SK-N-MC (cell line): Measurements from ENCODE around the gene P2RY6.

Experiments
- DNase-seq: peaks from one replicate; pipeline ENCODE4 v3.0.0-alpha.2; 2011; ENCODE audit warnings: low read depth, low spot score
- H3K27ac ChIP-seq: fragments of 200-600 bp; sonication (generic); 2 replicates; pipeline ENCODE4 v1.5.1; 2016; ENCODE audit warnings: mixed run types
- H3K36me3 ChIP-seq: fragments of 200-600 bp; sonication (generic); 2 replicates; pipeline ENCODE4 v1.6.1; 2017; ENCODE audit warnings: antibody characterized with exemption, low read length, mixed read lengths; ENCODE audit not compliant: insufficient read depth
- H3K4me3 ChIP-seq: fragments of 200-600 bp; sonication (generic); 2 replicates; pipeline ENCODE4 v1.5.1; 2016
- H3K9ac ChIP-seq: fragments of 200-600 bp; sonication (generic); 2 replicates; pipeline ENCODE4 v1.8.0; 2017; ENCODE audit warnings: mixed run types, mixed read lengths; ENCODE audit not compliant: insufficient read length
- H3K9me3 ChIP-seq: fragments of 200-600 bp; sonication (generic); 2 replicates; pipeline ENCODE4 v1.6.1; 2017; ENCODE audit warnings: low read depth, mild to moderate bottlenecking, antibody characterized with exemption, low read length, moderate library complexity, mixed read lengths
- EZH2 ChIP-seq: fragments of 200-600 bp; sonication (generic); IDR thresholded peaks from one replicate; pipeline ENCODE4 v1.6.1; 2017; ENCODE audit warnings: antibody characterized with exemption
- FOXP2 ChIP-seq: optimal IDR thresholded peaks from 2 replicates; pipeline ENCODE3; 2011; ENCODE audit warnings: mild to moderate bottlenecking, moderate library complexity; ENCODE audit not compliant: insufficient read depth; ENCODE audit errors: extremely low read length, control extremely low read depth
- POLR2AphosphoS5 ChIP-seq: IDR thresholded peaks from 2 replicates; pipeline ENCODE4 v1.6.1; 2012; ENCODE audit warnings: mild to moderate bottlenecking, low read depth, low read length, borderline replicate concordance

P2RY6 gene

DNA sequence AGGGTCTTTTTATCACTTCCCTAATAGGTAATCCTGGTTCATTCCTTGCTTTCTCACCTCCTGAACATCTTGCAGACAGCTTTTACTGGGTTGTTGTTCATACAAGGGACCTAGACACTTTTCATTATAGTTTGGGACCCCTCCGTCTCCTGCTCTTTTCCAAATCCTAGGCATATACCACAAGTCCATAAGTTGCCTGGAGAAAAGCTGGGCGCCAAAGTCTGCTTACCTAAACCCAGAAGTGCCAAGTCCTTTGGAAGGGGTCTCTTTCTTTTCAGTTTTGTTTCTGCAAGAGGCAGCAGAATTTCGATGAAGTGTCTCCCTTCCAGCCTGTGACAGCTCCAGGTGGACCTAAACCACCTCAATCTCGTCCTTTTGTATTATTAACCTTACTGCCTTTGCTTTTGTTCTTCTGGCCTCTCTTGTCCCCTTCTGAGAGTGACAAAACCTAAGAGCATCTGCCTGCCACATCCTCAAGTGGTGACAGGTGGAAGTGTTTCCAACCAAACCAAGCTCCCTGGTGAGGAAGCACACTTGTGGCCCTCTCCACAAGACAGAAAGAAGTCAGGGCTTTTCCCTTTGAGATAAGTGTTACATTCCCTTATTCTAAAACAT is 19.5 kb upstream of the P2RY6 start:
- no peak for TF ChIP-seq FOXP2
- TF ChIP-seq POLR2AphosphoS5 = no peak
- no peak for TF ChIP-seq EZH2
- Histone ChIP-seq H3K27ac (no peak overlapping the region), H3K9me3 (no peaks in the 10 kb centered on the region), H3K36me3 (no peaks in the 10 kb centered on the region), H3K9ac (no peak overlapping the region), H3K4me3 (no peak overlapping the region)
- DNase-seq = no peak

- no peak for DNase-seq
- Histone ChIP-seq H3K27ac (no peak overlapping the region), H3K4me3 (no peak overlapping the region), H3K36me3 (no peaks in the 10 kb centered on the region), H3K9ac (no peak overlapping the region), H3K9me3 (no peaks in the 10 kb centered on the region)
- TF ChIP-seq POLR2AphosphoS5 (no peak), EZH2 (no peak), FOXP2 (no peak)
These were observed 14.6 kb upstream of the P2RY6 start for GRCh38 chr11:73257342-73258103.

GRCh38 chr11:73258104-73259035 is 13.8 kb upstream of the P2RY6 start:
- Histone ChIP-seq H3K4me3 (no peak overlapping the region), H3K9me3 (no peaks in the 10 kb centered on the region), H3K36me3 (no peaks in the 10 kb centered on the region), H3K27ac (no peak overlapping the region), H3K9ac (no peak overlapping the region)
- TF ChIP-seq POLR2AphosphoS5 (no peak), FOXP2 (no peak), EZH2 (no peak)
- no peak for DNase-seq

DNA sequence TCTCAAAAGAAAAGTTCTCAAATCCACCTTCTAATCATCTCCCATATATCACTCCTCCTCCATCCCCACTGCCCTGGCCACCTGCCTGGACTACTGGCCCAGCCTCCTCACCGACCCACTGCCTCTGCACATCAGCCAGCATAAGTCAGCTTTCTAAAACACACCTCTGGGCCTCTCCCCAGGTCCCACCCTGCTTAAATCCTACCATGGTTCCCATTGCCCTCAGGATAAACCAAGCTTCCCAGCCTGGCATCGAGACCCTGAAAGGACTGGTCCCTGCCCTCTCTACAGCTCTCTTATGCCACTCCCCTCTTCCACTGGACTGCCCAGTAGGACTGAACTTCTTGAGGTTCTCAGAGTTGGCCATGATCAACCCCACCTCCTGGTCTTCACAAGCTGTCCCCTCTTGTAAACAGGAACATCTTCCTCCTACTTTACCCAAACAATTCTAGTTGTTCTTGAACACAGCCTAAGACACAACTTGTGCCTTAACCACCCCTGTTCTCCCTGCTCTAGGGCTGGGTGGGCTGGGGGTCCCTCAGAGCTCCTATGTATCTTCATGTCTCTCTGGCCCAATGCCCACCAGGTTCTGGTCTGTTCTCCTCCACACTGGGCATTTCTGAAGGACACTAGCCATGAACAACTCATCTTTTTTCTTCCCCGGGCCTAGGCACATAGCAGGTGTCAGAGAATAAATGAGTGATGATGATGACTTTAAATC is 12.6 kb upstream of the P2RY6 start:
- no peak overlapping the region for H3K9ac ChIP-seq
- H3K4me3 ChIP-seq = no peak overlapping the region
- H3K27ac ChIP-seq = no peak overlapping the region
- H3K9me3 ChIP-seq = no peaks in the 10 kb centered on the region
- DNase-seq = no peak
- TF ChIP-seq FOXP2 = no peak
- TF ChIP-seq POLR2AphosphoS5 = no peak
- no peaks in the 10 kb centered on the region for H3K36me3 ChIP-seq

GRCh38 chr11:73260127-73260457 is 12.0 kb upstream of the P2RY6 start:
- no peak overlapping the region for H3K9ac ChIP-seq
- no peak overlapping the region for H3K4me3 ChIP-seq
- no peaks in the 10 kb centered on the region for H3K36me3 ChIP-seq
- DNase-seq = no peak
- no peak for TF ChIP-seq EZH2
- TF ChIP-seq POLR2AphosphoS5 = no peak
- TF ChIP-seq FOXP2 = no peak
- H3K27ac ChIP-seq = no peak overlapping the region
- no peaks in the 10 kb centered on the region for H3K9me3 ChIP-seq

DNA sequence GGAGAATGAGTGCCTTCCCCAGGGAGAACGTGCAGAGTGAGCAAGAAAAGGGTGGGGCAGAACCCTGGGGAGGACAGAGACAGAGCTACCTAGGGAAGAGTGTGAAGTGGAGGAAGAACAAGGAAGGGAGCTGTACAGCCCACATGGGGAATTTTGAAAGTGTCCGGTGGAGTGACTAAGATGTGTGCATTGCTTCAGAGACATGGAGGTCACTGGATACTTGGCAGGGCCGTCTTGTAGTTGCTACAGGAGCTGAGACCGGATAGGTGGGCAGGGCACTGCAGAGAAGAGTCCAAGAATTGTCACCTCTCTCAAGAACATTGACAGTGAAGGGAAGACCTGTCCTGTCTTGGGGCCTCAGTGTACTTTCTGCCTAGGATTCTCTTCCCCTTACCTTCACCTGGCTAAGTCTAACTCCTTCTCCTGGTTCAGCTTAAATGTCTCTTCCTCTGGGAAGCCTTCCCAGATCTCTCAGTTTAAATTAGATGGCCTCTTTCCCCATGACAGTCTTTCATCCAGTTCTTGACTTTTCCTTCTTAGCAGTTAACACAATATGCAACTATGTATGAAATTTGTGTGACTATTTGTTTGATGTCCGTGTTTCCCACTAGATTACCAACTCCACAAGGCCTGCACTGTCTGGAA is 9.2 kb upstream of the P2RY6 start:
- no peaks in the 10 kb centered on the region for H3K36me3 ChIP-seq
- DNase-seq = no peak
- H3K9me3 ChIP-seq = no peaks in the 10 kb centered on the region
- no peak overlapping the region for H3K27ac ChIP-seq
- TF ChIP-seq POLR2AphosphoS5 = no peak
- TF ChIP-seq FOXP2 = no peak
- TF ChIP-seq EZH2 = no peak
- H3K4me3 ChIP-seq = no peak overlapping the region
- no peak overlapping the region for H3K9ac ChIP-seq

DNA sequence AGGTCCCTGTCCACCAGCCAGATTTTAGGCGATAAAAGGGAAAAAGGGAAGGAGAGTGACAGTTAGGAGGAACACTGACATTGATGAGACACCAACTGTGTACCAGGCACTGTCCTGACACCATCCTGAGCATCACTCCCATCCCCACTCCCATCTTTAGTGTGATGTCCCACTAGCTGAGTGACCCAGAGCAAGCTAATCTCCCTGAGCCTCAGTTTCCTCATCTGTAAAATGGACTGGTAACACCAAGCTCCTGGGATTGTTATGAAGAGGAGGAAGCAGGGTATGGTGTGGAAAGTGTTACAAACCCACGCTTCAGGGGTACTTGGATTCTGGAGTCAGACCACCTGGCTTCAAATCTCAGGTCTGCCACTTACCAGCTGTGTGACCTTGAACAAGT is 8.5 kb upstream of the P2RY6 start:
- H3K4me3 ChIP-seq = no peak overlapping the region
- H3K9me3 ChIP-seq = no peaks in the 10 kb centered on the region
- H3K36me3 ChIP-seq = no peaks in the 10 kb centered on the region
- no peak overlapping the region for H3K9ac ChIP-seq
- TF ChIP-seq FOXP2 (no peak), POLR2AphosphoS5 (no peak), EZH2 (no peak)
- DNase-seq = no peak
- H3K27ac ChIP-seq = no peak overlapping the region

DNA sequence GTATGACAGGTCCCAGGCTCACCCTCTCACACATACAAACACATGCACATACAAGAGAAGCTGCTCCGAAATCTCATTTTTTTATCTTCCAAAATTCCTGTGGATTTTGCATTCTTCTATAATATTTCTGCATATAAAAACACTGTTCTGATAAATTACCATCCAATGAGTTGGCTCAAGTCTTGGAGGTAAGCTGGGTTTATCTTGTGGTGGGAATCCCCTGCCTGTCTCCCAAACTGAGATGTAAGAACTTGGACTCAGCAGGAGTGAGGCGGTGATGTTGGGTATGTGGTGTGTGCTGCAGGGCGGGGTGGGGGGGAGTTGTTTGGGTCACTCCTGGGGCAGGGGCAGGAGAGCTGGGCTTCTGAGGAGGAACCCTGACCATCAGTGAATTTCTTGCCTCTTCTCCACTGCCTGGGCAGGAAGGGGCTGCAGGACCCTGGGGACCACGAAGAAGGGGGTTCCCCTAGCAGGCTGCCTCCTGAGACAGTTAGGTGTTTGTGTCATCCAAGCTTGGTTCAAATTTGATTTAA is 6.8 kb upstream of the P2RY6 start:
- Histone ChIP-seq H3K27ac (no peak overlapping the region), H3K9ac (no peak overlapping the region), H3K36me3 (no peaks in the 10 kb centered on the region), H3K4me3 (no peak overlapping the region), H3K9me3 (no peaks in the 10 kb centered on the region)
- no peak for DNase-seq
- TF ChIP-seq POLR2AphosphoS5 = no peak
- TF ChIP-seq EZH2 = no peak
- TF ChIP-seq FOXP2 = no peak
